Activated CD4-positive, alpha-beta T cell treated with anti-CD3 and anti-CD28 coated beads, Interleukin-2, Interleukin-6, amounts not matched to agents 100 ng/mL and 50 ng/mL, durations not matched to agents 16 hours and 8 hours (primary cell): ENCODE measurements around the gene ADAMTS12.

Experiments
- DNase-seq: peaks from one replicate; pipeline ENCODE4 v3.0.0-alpha.2; 2020

The ADAMTS12 gene

DNA sequence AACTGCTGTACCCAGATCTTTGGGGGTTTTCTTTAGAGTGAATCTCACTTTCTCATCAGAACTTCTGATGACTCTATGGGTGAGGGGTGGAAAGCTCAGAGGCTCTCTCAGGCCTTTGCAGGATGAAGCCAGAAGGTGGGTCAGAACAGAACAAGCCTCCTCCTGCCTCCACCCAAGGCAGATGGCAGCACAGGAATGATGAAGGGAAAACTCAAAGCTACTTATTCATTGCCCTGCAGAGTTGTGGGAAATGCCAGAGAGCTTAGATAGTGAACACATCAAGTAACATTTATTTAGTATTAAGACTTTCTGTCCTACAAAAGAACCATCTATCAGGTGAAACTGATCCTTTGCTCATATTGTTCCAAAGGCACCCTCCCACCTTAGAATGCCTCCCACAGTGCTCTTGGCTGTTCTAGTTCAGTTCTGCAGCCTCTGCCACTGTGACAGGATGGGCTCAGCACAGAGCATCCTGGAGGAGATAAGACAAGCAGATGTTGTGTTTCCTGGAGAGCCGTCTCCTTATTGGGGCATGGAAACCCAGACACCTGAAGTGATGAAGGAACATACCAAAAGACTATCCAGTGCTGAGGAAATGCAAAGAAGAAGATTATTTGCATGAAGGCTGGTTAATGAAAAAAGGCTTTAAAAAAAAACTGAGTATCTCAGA, 146.6 kb downstream of the ADAMTS12 start:
- DNase-seq = no peak

DNA sequence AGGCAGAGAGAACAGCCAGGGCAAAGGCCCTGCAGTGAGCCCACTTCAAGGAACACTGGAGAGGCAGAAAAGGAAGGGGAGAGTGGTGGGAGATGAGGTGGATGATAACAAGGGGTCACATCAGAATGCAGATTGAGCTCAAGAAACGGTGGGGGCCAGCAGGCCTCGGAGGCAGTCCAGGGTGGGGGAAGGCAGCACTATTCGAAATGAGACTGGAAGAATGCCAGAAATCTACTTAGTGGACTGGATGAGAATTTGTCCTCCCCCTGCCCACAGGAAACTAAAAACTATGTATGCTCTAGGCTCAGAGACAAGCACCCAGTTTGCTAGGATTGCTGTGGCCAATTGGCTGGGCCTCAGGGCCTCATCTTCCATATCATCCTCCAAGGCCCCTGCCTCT, 148.7 kb downstream of the ADAMTS12 start:
- DNase-seq = no peak

DNA sequence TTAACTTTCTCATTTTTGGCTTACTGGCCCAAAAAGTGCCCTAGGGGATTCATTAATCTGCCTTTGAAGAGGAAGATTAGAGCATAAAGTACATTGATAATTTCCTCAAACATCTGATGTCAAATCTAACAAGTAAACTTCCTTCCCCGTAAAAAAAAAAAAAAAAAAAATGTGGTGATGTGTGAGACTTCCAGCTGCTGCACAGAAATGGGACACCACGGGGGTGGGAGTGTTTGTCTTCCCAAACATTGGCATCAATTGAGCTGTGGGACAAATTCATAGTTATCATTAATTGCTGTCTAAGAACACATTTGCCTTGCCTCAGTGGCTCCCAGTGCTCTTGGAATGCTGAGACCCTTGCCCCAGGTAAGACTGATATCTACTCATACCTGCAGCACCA, 149.6 kb downstream of the ADAMTS12 start:
- no peak for DNase-seq

DNA sequence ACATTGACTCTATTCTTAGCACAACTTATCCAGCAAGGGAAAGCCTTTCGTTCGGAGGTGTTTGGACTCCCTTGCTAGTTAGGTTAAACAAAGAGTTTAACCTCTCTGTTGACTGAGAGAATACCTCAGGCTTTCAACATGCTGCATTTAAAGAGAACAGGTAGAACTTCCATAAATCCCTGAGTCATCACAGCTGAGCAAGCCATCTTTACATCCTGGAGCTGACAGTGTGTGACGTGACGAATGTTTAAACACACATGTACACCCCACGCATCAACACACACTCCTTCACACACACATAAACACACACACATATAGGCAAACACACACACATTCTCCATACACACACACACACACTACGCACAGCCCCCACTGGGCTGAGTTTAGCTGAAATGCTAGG, 152.8 kb downstream of the ADAMTS12 start:
- DNase-seq = no peak

DNA sequence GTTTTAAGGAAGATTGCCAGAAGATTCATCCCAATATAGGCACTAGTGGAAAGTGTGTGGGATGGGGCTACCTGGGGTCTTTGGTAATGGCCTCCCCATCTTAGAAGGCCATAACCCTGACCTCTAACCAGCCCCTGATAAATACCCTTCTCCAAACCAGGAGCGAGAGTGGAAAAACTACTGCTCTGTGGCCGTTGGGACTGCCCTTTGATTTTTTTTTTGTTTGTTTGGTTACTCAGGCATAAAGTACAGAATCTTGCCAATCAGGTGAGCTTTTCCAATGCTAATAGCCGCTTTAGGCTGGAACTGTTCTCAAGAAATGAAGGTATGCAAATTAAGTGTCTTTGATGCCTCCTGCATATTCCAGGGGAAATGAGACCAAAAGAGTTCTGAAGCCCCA, 153.7 kb downstream of the ADAMTS12 start:
- no peak for DNase-seq

DNA sequence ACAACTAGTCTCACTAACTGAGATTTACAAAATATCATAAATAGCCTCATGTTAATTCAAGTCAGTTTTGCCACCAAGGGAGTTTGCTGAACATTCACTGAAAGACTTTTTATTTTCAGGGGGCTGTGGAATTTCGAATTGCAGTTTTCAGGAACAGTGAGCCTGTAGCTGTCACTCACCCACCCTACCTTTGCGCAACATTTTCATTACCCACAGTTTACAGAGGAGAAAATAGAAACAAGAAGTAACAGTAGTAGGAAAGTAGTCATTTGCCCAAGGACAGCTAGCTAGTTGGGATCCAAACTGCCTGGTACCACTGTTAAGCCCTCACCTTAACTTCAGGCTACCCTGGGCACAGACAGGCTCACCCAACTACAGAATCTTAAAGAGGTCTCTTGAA, 154.1 kb downstream of the ADAMTS12 start:
- no peak for DNase-seq

DNA sequence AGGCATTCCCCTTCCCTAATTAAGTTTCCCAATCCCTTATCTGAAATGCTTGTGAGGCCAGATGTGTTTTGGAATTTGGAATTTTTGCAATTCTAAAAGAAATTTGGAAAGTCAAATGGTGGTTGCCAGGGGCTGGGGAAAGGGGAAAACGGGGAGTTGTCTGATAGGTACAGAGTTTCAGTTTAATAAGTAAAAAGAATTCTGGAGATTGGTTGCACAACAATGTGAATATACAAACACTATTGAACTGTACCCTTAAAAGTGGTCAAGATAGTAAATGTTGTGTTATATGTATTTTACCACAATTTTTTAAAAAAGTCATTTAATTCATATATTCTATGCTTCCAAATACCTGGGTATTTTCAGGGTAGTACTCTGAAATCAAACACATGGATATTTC, 154.5 kb downstream of the ADAMTS12 start:
- DNase-seq = no peak

DNA sequence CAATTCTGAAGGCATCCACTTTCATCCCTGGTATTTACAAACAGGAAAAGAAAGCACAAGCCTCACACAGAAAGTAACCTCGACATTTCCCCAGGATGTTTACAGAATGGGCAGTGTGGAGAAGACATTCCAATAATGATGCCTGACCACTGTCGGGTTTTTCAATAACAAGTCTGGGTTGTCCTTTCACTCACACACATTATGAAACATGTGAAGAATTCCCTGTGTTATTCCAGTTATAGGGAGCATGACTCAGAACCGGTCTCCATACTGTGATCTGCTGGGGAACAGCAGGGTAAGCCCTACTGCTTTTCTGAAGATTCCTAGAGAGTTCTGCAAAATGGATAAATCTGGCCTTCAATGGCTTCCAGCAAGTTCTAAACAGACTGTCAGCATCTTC, 155.3 kb downstream of the ADAMTS12 start:
- no peak for DNase-seq

DNA sequence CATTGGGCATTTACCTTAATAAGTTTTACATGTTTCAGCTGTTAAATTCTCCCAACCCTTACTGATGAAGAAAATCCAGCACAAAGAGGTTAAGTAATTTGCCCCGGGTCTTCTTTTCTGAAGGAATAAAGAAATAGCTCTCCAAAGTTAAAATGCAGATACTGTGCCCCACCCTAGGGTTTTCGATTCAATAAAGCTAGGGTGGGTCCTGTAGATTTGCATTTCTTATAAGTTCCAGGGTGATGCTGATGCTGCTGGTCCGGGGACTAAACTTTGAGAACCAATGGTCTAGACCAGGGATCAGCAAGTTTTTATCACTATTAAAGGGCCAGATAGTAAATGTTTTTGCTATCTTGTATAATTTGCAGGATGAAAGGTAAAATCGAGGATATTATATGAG, 156.7 kb downstream of the ADAMTS12 start:
- DNase-seq = no peak

DNA sequence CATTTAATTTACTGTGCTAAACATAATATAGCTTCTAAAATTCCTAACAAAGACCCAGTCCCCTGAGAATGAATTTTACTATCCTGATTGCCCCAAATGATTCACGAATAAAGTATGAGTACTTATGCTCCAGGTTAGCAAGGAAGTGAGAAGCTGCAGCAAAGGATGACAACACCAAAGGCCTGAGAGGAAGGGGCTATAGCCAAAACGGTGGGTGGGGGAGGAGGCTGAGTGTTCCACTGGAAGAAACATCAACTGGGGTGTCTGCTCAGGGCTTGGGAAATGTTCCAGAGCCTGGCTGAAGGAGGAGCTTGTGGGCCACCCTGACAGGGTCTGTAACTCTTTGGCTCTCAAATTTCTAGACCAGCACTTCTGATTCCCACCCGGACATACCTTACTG, 157.3 kb downstream of the ADAMTS12 start:
- no peak for DNase-seq

DNA sequence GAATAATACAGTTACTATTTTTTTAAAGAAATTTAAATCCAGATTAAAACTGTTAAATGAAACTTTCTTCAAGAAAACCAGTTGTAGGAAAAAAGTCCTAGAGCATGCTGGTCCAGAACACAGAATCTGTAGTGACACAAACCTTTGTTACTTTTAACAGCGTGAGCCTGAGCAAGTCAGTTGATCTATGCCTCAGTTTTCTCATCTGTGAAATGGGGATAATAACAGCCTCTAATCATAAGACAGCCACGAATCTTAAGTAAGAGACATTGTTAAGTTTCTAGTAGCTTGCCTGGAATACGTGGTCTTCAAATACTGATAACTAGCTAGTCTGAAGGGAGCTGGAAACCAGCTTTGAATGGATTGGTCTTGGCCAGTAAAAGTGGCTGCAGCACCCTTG, 158.6 kb downstream of the ADAMTS12 start:
- no peak for DNase-seq

DNA sequence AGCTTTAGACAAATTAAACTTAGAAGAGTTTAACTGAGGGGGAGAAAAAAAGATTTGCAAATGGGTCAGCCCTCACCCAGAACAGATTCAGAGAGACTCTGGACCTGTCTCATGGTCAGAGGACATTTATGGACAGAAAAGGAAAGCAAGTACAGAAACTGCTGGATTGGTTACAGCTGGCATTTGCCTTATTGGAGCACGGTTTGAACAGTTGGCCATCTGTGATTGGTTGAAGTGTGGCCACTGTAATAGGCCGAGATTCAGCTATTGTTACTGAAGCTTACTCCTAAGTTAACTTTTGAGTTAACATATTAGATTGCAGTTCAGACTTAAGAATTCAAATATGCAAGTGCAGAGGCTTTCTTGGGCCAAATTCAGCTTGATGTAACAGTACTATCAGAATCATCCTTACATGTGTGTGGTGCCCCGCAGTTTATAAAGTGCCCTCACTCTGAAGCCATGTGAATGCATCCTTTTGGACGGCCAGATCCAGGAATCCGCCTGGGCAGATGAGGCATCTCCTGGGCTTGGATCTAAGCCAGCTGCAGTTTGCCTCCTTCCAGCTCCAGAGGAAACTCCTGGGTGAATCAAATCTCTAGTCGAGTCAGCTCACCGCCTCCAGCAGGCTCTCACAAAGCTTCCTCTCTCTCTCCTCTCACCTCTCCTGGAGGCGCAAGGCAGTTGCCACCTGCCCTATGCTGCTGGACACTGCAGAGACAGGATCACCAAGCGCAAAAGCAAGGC, 165.2 kb downstream of the ADAMTS12 start:
- no peak for DNase-seq

DNA sequence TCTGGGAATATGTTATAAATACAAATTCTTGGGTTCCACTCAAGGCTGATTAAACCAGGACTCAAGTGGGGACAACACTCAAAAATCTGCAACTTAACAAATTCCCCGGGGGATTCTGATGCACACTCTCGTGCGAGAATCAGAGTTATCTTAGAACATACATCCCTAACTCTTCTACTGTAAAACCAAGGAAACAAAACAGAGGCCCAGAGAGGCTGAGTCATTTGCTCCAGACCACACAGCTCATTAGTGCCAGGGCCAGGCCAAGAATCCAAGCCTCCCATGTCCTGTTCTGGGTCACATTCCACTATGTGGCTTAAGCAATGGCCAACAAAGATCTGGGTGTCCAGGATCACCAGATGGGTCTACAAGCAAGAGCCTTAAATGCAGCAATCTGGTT, 166.0 kb downstream of the ADAMTS12 start:
- DNase-seq = no peak

DNA sequence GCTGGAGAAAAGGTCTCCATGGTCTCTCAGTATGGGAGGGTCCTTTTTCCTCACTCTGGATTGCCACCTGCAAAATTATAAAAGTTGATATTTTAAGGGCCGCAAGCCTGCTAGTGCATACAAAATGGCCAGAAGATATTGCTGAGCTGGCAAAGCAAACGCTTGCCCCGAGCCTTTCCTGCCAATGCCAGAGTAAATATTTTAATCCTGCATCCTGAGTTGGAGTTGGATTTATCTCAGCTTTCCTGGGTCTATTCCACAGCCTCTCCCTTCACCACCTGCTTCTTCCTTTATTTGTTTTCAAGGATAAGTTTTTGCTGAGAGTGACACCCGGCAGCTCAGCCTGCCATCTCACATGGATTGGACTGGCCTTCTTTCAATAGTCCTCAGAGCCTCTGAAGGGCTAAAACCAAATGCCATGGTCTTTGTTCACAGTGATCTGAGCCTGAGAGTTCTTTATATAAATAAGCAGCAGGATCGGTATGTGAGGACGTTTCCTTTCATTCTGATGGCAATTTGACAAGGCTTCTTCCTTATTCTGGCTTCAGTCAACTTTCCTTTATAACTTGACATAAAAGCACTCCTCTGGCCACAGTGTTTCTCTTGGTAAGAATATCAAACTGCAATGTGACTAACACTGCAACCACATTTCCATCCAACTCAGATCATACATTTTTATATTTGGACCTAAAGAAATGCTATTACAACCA, 170.1 kb downstream of the ADAMTS12 start:
- DNase-seq = no peak

DNA sequence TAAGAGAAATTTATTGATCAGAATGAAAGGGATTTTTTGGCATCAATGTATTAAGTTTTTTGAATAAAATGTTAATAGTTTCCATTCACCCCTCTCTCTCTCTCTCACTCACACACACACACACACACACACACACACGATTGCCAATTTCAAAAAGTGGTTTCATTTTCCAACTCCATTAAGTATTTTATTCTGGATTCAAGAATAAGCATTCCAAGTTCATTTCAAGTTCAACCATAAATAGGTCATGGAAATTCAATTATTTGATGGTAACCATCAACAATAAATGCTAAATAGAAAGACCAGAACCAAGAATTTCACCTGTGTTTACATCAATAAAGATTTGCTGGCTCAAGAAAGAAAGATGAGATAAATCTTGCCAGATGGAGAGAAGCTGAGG, 171.6 kb downstream of the ADAMTS12 start:
- DNase-seq = no peak

DNA sequence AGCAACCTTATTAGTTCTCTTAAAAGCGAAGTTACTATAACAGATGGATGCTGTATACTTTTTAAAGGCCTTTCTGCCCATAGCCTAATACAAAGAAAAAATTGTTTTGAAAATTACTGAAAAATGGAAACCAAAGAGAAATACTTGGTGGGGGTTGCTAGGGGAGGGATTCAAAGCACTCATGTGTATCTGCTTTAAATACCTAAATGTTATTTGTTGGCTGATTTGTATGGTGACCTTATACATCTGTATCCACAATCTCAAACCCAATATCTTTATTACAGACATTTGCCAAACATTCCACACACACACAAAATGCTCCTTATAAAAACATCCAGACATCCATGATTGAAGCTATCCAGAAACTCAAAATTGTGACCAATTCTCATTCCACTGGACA, 172.0 kb downstream of the ADAMTS12 start:
- no peak for DNase-seq

DNA sequence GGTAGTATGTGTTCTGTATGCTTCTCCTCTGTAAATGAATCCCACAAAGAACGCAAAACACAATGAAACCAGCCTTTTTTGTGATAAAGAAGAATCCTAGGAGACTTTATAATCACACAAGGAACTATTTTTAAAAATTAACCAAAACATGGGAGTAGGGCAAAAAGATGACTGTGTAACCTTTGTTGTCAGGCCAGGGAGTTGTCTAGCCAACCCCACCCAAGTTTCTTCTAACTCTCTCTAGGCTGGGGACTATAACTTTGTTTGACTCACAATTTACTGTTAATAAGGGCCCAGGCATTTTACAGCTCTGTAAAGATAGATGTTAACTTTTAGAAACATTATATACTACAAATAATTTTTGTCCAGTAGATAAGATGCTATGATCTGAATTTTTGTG, 176.1 kb downstream of the ADAMTS12 start:
- DNase-seq = no peak

DNA sequence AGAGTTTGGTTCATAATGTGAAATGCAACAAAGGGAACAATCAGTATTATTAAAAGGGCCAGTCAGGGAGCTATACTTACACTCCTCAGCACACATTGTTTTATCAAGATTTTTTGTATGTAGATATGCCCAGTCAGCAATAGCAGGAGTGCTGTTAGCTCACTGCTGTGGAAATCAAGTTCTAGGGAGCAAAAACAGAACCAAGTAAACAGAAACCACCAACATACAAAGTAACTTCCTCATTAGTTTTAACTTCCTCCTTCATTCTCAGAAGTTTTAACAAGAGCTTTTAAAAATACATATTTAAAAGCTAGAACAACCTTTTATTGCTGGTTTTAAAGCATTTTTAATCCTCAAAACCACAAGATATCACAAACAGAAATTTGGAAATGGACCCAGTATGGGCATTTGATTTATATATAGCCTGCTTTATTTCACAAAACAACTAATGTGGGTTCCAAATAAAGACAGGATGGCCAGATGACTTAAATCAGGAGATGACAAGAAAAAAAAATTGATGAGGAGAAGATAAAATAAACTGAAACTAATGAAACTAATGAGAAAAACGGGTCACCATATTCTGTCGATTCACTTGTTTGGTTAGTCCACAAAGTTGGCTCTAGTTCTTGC, 178.5 kb downstream of the ADAMTS12 start:
- DNase-seq = no peak

DNA sequence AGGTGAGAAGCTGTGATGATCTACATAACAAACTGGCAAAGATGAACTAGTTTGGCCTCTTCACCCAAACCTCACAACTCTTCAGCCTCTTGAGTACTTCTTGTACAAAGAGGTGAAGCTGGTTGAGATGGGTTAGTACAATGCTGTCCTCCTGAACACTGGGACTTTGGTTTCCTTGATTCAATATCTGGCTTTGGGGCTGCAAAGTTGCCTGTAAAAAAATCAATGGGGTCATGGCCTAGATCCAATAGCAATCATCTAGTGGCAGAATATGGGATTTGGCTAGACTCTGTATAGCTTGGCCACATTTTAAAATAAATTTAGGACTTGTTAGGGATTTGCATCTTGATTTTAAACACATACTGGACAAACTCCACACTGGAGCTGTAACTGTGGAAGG, 179.1 kb downstream of the ADAMTS12 start:
- DNase-seq = no peak

DNA sequence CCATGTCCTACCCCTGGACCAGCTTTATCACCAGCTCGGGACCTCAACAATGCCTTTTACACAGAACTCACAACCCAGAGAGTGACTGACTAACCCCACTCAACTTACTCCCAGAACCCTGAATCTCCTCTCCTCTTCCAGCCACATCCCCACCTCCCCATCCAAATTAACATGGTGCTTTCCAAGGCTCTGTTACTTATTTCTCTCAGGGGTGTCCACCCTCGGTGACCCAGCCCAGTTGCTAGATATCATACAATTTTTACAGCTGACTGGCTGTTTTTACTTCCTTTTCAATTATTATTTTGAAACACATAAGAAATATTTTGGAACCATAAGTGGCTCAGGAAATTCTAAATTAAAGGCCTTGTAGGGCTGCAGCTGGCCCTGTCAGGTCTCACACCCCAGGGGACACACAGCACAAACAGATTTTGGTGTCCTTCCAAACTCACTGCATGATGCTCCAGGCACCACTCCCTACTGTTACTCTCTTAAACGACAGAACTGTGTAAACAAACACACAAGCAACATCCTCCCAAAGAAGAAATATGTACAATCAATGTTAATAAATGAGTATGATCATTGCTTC, 180.6 kb downstream of the ADAMTS12 start:
- no peak for DNase-seq

DNA sequence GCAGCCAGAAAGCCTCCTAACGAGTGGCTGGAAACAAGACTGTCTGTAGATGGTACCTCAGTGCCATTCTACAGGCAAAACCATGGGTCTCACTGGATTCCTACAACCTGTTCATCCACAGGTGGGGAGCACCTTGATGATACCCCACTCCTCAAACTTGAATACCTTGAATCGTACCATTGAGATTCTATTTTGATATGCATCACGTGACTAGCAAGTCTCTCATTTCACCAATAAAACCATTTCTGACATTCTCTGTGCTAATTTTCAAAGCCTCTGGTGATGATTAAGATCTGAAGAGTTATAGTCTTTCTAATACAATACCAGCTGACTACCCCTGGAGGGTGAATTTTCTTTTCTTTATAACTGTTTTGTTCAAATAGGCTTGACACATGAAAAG, 188.9 kb downstream of the ADAMTS12 start:
- DNase-seq = no peak

DNA sequence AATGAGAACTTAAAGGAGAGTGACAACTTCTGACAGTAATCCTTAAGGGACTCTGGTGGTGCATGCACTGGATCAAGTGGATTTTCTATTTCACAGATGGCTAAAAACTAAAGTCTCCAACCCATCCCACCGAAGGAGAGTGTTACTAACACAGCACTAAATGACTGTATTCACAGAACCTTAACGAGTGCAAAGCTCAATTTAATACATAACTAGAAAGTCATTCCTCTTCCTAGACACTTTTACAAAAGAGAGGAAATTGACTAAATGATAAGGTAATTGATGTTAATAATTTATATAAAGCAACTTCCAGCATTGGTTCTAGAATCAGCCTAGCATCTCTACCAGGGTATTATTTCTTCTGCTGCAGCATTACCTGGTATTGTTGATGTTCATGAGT, 189.8 kb downstream of the ADAMTS12 start:
- no peak for DNase-seq

DNA sequence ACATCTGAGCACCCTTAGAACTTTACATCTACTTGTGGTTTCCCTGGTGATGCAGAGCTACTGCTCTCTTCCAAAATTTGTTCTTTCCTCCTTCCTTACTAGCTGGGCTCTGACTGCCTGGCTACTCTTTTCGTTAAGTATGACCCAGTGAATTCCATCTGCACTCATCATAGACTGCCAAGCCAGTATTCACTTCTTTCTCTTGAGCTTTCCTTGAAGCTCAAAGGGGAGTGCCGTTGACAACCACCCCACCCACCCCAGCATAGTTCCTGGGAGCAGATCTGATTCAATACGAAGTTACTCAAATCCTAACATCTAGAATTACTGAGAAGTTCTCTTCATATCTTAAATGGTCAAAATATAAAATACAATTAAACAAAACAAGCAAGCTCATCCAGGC, 190.5 kb downstream of the ADAMTS12 start:
- no peak for DNase-seq
